Measurements from ENCODE around the gene UHRF1.

DNA sequence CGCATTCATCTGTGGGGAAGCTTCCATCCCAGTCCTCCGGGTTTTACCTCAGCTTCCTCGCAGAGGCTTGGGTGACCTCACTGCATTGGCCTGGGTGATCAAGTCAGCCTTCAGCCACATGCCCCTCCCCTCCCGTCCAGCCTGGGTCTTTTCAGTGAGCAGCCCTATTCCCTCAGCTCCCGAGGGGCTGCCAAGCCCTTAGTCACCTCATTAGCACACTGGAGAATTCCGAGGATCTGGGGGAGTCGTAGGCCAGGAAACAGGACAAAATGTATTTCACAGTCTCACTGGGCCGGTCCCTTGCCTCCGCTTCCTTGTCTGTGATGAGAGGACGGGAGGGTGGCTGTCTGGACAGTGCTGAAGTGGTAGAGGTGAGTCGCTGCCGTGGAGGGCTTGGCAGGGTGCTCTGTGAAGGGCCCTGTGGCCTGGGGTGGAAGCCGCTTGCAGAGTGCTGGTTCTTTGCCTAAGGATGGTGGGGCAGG is 79.5 kb downstream of the UHRF1 start:
- TF ChIP-seq ZNF274 (IDR thresholded peaks at IDR 0.05; ENCODE audit: low read depth, low read length): no peak
- TF ChIP-seq SUZ12 (IDR thresholded peaks at IDR 0.05; ENCODE audit: extremely low read depth, insufficient read depth, insufficient read length): no peak
